T-helper 2 cell (primary cell): Measurements from ENCODE around the gene PHF14.

Source experiments
- DNase-seq, 5 experiments: peaks; one replicate each; pipeline versions ENCODE4 v3.0.0 to v3.0.0-alpha.2; 2012 to 2022

Gene PHF14

GRCh38 chr7:11175887-11176286, 202.2 kb downstream of the PHF14 start:
- no peak for DNase-seq

DNA sequence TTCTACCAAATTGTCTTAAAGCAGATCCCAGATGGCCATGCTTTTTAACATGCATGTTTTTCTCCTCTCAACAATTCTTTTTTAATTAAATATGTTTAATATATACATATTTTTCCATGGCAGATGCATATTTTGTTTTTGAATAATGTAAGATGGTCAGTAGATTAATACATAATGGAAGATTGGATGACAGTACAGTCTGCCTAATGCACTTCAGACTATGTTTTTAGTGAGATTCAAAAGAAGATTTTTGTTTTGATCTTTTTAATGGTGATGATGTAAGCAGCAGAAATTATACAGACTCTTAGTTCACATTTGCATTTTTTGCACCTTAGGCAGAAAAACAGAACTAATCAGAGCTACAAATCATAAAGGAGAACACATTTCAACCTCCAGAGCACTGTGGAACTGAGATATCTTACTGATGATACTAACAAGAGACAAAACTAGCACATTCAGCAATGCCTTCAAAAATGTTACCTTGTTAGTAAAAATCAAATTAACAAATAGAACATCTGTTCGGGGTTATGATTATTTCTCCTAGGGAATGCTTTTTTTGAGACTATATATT, 203.4 kb downstream of the PHF14 start:
- no peak for DNase-seq

DNA sequence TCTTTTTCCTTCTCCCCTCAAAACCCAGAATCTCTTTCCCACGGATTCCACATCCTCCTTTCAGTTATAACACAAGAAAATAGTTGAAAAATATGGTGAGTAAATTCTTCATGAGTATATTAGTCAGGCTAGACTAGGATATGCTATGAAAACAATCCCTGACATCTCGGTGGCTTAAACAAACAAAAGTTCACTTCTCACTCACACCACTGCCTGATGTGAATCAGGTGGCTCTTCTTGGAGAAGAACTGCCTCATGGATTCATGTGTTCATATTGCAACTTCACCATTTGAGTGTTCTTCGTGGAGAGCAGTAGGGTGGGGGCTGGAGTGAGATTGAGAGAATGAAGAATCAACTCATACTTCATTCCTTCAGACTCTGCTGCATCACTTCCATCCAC, 204.1 kb downstream of the PHF14 start:
- no peak for DNase-seq

GRCh38 chr7:11181590-11181989, 207.9 kb downstream of the PHF14 start:
- no peak for DNase-seq

DNA sequence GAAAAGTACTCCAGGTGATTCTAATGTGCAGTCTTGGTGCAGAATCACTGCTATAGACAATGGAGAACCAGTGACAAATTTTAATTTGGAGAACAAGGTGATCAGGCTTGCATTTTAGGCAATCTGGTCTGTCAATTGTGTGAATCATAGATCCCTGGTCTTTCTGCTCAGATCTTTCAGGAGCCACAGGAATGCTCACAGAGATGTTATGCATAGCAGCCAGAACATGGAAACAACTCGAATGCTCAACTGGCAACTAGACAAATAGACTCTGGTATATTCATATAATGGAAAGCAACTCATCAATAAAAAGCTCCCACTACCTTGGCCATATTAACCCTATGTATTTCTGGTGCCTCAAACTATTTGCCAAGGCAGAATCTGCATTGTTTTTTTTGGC, 209.1 kb downstream of the PHF14 start:
- DNase-seq, result no peak

DNA sequence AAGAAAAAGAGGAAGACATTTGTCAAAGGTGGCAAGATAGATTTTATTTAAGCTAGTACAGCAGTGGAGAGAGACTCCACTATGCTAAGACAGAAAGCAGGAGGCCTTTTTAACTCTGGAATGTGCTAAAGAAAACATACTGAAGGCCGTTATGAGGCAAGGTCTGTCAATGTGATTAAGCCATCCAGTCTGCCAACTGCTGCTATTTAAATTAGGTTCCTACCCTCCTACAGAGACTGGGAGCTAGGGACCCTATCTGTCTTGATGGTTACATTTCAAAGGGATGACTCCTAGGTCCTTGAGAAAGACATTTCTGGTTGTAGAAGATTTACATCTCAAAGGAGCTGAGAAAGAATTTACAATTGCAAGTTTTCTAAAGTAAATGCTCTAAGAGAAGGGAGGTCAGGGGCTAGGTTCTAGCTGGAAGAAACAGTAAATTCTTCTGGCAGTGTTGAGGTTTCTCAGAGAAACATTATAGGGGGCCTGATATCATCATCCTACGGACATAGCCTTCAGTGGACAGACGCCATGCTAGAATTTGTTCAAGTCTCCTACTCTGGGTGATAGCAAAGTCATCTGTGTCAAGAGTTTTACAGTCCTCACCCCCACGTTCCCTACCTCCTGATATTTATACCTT, 211.6 kb downstream of the PHF14 start:
- no peak for DNase-seq

GRCh38 chr7:11188529-11189310, 215.0 kb downstream of the PHF14 start:
- no peak for DNase-seq

DNA sequence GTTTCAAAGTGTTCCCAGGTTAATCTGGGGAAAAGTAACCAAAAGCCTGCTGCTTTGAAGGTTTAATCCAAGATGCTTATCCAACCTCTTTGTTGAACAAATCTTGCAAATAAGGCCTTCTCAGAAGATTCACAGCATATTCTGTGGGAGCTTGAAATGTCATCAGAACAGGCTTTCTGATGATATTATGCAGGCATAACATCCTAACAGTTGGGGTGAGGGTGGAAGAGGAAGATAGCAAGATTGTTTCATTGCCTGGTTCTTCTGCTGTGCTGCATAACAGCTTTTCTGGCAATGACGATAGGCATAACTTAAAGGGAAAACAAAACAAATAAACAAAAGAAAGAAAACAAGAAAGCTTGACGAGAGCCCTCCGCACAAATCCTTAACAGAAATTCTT, 217.4 kb downstream of the PHF14 start:
- no peak for DNase-seq

- no peak for DNase-seq
Measured at GRCh38 chr7:11191574-11192220, 218.0 kb downstream of the PHF14 start.

GRCh38 chr7:11192506-11192905, 218.8 kb downstream of the PHF14 start:
- no peak for DNase-seq

- DNase-seq, result no peak
Measured at GRCh38 chr7:11193131-11193867, 219.6 kb downstream of the PHF14 start.

DNA sequence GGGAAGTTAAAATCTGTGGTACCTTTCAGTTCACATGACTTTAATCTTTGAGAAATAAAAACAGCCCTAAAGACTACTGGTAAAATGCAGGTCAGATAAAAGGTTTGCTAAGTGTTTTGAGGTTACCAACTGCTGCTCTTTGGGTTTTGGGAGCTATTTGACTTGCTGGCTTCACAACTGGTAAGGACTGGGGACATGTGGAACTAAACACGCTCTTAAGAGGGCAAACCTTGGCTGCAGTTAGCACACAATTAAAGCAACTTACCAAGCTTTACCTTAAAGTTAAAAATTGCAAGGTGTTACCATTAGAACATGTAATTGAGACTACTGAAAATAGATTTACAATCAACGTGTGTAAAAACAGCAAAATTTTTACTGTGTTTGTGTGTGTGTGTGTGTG, 220.2 kb downstream of the PHF14 start:
- no peak for DNase-seq

DNA sequence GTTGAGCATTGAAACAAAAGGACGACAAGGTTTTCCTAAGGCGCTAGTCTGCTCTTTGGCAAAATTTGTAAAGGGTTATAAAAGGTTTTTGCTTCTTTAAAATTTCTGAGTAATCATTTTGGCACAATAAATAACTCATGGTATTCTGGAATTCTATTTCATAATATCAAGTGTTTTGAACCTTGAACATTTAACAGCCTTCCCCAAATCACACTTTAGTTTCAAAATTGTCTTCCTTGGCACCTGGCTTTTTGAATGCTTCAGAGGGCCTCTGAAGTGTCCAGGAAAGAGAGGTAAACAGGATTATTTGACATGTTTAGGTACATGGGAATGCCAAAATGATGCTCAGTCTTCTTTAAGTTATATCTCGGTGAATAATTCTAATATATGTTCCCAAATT, 220.8 kb downstream of the PHF14 start:
- no peak for DNase-seq

DNA sequence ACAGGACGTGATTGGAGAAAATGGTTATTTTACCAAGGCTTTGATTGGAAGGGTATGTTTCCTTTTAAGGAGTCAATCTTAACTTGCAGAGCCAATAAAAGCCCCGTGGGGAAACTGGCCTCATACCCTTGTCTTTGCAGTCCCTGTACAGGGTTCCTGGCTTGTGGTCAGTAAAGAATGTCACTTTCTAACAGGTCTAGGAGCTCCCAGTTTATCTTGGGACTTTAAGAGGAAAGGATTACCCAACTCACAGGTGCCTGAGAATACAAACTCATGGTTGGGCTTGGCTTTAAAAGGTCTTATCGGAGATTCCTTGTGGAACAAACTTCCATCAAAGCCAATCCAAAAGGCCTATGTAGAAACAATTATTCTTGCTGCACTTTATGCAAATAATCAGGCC, 221.8 kb downstream of the PHF14 start:
- no peak for DNase-seq

DNA sequence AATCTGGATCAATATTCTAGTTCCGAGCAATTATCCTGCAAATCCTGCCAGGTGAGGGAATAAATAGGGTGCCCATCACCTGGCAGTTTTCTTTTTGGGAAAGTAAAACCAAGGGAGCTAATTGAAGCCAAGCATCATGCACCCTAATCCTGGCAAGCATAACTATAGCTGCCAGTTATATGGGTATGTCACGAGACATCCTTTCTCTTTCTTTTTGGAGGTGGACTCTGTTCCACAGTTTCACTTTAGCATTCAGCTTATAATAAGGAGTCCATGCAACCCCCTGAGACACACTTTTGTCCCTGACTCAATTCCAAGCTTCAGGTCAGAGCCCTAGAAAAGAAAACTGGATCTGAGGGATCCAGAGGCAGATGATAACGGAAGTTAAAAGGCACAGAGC, 222.5 kb downstream of the PHF14 start:
- no peak for DNase-seq

- no peak for DNase-seq
Measured at GRCh38 chr7:11203224-11203623, 229.6 kb downstream of the PHF14 start.

DNA sequence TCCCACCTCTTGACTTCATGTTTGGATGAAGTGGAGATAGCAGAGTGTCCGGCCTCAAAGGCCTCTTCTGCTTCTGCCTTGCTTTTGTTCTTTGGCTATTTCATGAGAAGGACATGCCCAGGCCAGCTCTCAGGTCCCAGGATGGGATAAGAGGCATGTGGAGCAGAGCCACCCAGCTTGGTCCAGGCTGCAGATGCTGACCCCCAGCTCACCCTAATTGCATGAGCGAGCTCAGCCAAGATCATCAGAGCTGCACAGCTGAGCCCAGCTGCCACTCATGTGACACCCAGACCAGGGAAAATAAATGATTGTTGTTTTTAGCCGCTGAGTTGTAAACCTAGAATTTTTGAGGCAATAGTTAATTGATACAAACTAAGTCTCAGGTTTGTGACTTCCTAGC, 230.0 kb downstream of the PHF14 start:
- DNase-seq, result no peak

DNA sequence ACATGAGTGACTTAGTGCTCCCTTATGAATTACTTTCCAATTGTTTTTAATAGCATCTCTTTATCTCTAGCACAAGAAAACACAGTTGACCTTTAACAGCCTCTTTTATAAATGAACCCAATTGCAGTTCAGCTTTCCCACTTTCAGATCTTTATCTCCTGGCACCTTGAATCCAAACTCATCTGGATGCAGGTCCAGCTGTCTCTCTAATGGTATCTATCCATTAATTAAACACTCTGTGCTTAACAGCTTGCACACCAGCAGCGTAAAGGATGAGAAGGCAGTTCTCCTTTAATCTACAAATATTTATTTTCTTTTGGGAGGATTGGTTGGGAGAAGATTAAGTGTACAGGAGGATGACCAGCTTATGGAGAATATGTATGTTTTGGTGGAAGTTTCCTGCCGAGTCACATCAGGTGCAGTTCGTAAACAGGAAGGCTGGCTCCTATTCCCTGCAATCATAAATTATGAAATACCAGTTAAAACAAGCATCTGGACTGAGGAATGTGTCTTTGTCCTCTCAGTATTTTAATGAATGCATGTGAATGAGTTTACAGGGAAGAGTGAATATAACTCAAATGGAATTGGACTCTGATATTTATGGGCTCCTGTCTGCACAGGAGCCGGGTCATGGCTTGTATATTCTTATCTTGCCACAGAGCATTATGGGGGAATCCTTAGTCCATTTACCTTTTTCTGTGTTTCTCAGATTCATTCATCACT, 232.7 kb downstream of the PHF14 start:
- no peak for DNase-seq

- DNase-seq, result no peak
Measured at GRCh38 chr7:11207565-11207964, 233.9 kb downstream of the PHF14 start.

DNA sequence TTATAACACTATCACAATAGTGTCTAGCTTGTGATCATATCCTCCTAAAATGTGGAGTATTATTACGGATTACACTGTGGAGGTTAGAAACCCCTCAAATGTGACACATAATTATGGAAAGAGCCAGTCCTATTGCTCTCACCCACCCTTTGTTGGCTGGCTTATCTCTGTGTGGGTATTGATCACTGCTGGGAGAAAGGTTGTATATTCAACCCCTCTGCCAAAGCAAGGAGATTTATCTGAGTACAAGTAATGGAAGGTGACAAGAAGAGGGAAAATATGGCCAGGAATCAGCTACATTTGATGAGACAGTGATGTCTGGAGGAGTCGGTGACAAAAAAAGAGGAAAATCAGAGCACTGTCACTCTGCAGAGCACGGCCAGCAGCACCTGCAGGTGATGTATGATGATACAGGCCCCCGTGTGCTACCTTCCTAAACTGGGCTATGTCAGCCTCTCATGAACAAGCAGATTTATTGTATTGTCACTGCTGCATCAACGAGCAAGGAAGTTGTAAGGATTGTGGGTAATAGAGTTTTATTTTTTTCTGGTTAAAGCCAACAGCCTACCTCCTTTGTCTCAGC, 235.3 kb downstream of the PHF14 start:
- DNase-seq, result no peak

DNA sequence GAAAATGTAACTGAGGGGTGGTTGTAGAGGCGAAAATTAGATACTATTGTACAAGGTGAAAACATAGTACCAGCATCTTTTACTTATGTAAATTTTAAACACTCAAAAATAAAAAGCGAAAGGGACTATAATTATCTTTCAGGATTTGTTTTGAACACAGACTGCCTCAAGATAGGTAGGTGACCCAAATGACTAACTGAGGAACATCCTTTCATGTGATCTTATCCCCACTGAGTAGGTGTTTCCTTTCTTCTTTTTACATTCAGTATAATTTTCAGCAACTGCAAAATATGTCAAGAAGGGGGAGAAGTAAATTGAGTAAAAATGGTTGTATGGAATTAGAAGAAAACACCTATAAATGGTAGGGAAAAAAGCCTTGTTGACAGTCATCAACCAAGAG, 236.7 kb downstream of the PHF14 start:
- DNase-seq, result no peak
